Neural progenitor cell (in vitro differentiated cells): ENCODE results near the gene ADD3.

Source experiments
- CTCF ChIP-seq: fragments of 200-600 bp; sonication (generic); IDR thresholded peaks from 2 replicates; pipeline ENCODE4 v1.5.1; 2017; ENCODE audit warnings: antibody characterized with exemption, mild to moderate bottlenecking
- EZH2 ChIP-seq: fragments of 200-600 bp; sonication (generic); IDR thresholded peaks from 2 replicates; pipeline ENCODE4 v1.6.1; 2017; ENCODE audit warnings: antibody characterized with exemption, mild to moderate bottlenecking, moderate library complexity
- EZH2phosphoT487 ChIP-seq: fragments of 200-600 bp; sonication (generic); IDR thresholded peaks from 2 replicates; pipeline ENCODE4 v1.6.1; 2017; ENCODE audit warnings: antibody characterized with exemption

GRCh38 chr10:110174816-110175215, 167.0 kb downstream of the ADD3 start:
- TF ChIP-seq CTCF: no peak
- TF ChIP-seq EZH2phosphoT487: no peak
- no peak for TF ChIP-seq EZH2
